ENCODE measurements around the gene PRR3. TPM values are rescaled to one million over a fixed set of nuclear protein-coding genes. Genes with fewer than 3 reads are reported as not detected.

Gene PRR3
- total and polyA plus RNA-seq, 2 experiments from 2014 or later, result 10.9 to 15.2 TPM

DNA sequence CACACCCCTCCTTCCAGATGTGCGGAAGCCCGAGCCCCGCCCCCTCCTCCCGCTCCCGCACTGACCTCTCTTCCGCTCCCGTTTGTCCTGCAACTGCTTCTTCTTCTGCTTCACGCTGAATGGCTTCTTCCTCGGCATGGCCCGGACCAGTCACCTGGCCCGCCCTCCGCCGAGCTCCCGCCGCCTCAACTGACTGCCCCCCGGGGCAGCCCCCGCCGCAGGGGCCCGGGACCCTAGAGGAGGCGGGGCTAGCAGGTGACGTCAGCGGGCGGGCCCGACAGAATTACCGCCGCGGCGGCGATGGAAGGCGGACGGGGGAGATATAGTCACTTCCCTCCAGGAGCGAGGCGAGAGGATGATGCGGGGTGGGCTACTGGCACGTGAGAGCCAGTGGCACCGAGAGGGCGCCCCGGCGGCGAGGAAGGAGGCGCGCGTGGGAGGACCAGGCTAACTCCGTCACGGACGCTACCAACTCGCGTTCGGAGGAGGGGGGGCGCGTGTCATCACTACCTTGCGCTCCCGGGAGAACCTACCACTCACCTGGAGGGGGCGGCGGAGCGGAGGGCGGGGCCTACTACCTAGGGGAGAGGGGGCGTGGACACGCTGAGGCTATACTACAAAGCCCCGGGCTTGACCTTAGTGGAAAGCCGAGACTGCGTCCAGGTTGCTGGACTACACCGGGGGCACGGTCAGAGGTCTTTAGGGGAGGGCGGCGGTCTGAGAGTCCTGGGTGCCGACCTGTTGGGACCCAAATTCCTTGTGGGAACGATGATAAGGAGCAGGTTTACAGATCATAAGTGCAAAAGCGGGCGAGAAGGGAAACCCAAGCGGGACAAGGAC lies 809 bp upstream of the PRR3 start, which contains the start of gene GNL1 (continued):
- TF ChIP-seq STAT1 (IDR thresholded peaks at IDR 0.05; ENCODE audit: unreplicated experiment), result no peak
- TF ChIP-seq CREB1 (CRISPR knock-in tag; IDR thresholded peaks at IDR 0.05; ENCODE audit: low read depth), result peak; percentile 95

GRCh38 chr6:30557683-30557981 lies 537 bp downstream of the PRR3 start:
- no peak for DNase-seq (ENCODE audit: low spot score)
- peaks cover 26% of the 10 kb centered on the region for H4K20me1 ChIP-seq (replicated peaks; ENCODE audit: insufficient read depth)
- H3K4me2 ChIP-seq, result peak overlapping the region; percentile 80
- Mint-ChIP-seq H3K36me3 (ENCODE audit: low read depth) (peaks cover 55% of the 10 kb centered on the region), H3K27ac (peak overlapping the region; percentile 98), H3K4me3 (peak overlapping the region; percentile 98), H3K4me1 (peaks cover 12% of the 10 kb centered on the region), H3K9me3 (peaks cover 3% of the 10 kb centered on the region; the same call in 1 of the 3 replicates), H3K27me3 (ENCODE audit: insufficient read depth, low read depth, poor library complexity) (peaks cover 22% of the 10 kb centered on the region)
- peaks cover 46% of the 10 kb centered on the region for H3K79me2 ChIP-seq (replicated peaks; ENCODE audit: insufficient read depth)
- TF ChIP-seq STAT1 (IDR thresholded peaks at IDR 0.05; ENCODE audit: unreplicated experiment), result no peak
- H3K36me3 ChIP-seq (ENCODE audit: insufficient read depth), result 0 out of 2 replicates have a peak, but pooled peaks cover 1% of the 10 kb centered on the region
- no peaks in the 10 kb centered on the region for H3K9me2 ChIP-seq (ENCODE audit: insufficient read depth)
- peak overlapping the region; percentile 65 for H3K4me3 ChIP-seq
- H3K27ac ChIP-seq (ENCODE audit: low read depth), result peak overlapping the region; percentile 94
- H3K4me1 ChIP-seq (ENCODE audit: insufficient read depth), result peaks cover 9% of the 10 kb centered on the region; the same call in 1 of the 2 replicates
- H3F3A ChIP-seq (replicated peaks; ENCODE audit: low read depth), result peaks cover 26% of the 10 kb centered on the region; the same call in 1 of the 2 replicates
- no peak for ATAC-seq
- no peaks in the 10 kb centered on the region for H3K27me3 ChIP-seq (ENCODE audit: insufficient read depth)
- 0 out of 2 replicates have a peak overlapping the region, but pooled peaks have one; percentile 43 for H2AFZ ChIP-seq

DNA sequence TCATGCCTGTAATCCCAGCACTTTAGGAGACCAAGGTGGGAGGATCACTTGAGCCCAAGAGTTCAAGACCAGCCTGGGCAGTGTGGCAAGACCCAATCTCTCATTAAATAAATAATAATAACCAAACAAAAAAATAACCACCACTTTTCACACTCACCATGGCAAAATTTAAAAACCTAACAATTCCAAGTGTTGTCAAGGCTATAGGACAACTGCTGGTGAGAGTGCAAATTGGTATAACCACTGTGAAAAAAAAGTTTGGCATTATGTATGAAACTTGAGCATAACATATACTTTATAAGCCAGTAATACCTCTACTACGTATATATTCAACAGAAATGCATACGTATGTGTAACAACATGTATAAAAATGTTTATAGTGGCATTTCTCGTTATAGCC lies 3.8 kb downstream of the PRR3 start:
- Histone ChIP-seq H3K4me3 (no peak overlapping the region), H3K4me2 (no peak overlapping the region), H3K4me1 (ENCODE audit: insufficient read depth) (peaks cover 6% of the 10 kb centered on the region; the same call in 1 of the 2 replicates), H3F3A (replicated peaks; ENCODE audit: low read depth) (peaks cover 20% of the 10 kb centered on the region; the same call in 1 of the 2 replicates), H3K27me3 (ENCODE audit: insufficient read depth) (no peaks in the 10 kb centered on the region), H3K9me2 (ENCODE audit: insufficient read depth) (no peaks in the 10 kb centered on the region), H3K27ac (ENCODE audit: low read depth) (no peak overlapping the region), H3K79me2 (replicated peaks; ENCODE audit: insufficient read depth) (peaks cover 33% of the 10 kb centered on the region), H3K36me3 (ENCODE audit: insufficient read depth) (0 out of 2 replicates have a peak, but pooled peaks cover 4% of the 10 kb centered on the region), H4K20me1 (replicated peaks; ENCODE audit: insufficient read depth) (peaks cover 33% of the 10 kb centered on the region), H2AFZ (no peak overlapping the region)
- Mint-ChIP-seq H3K36me3 (ENCODE audit: low read depth) (peaks cover 45% of the 10 kb centered on the region), H3K27me3 (ENCODE audit: insufficient read depth, low read depth, poor library complexity) (peaks cover 19% of the 10 kb centered on the region), H3K27ac (no peak overlapping the region), H3K9me3 (no peaks in the 10 kb centered on the region; the same call in 2 of the 3 replicates), H3K4me1 (peaks cover 7% of the 10 kb centered on the region; the same call in 2 of the 3 replicates), H3K4me3 (no peak overlapping the region)
- DNase-seq (ENCODE audit: low spot score) (no peak), ATAC-seq (no peak)
- TF ChIP-seq EZH2 (IDR thresholded peaks at IDR 0.05; ENCODE audit: low read depth, unreplicated experiment), result no peak
- TF ChIP-seq ZNF331 (CRISPR knock-in tag; IDR thresholded peaks at IDR 0.05; ENCODE audit: low read depth), result no peak
- TF ChIP-seq, protein P1, sequence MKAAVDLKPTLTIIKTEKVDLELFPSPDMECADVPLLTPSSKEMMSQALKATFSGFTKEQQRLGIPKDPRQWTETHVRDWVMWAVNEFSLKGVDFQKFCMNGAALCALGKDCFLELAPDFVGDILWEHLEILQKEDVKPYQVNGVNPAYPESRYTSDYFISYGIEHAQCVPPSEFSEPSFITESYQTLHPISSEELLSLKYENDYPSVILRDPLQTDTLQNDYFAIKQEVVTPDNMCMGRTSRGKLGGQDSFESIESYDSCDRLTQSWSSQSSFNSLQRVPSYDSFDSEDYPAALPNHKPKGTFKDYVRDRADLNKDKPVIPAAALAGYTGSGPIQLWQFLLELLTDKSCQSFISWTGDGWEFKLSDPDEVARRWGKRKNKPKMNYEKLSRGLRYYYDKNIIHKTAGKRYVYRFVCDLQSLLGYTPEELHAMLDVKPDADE (IDR thresholded peaks at IDR 0.05), result no peak
- TF ChIP-seq REST (IDR thresholded peaks at IDR 0.05; ENCODE audit: unreplicated experiment), result no peak
- TF ChIP-seq CREB1 (CRISPR knock-in tag; IDR thresholded peaks at IDR 0.05; ENCODE audit: low read depth), result no peak
- no peak for TF ChIP-seq ZNF114 (CRISPR knock-in tag; IDR thresholded peaks at IDR 0.05)
- TF ChIP-seq, protein P2, sequence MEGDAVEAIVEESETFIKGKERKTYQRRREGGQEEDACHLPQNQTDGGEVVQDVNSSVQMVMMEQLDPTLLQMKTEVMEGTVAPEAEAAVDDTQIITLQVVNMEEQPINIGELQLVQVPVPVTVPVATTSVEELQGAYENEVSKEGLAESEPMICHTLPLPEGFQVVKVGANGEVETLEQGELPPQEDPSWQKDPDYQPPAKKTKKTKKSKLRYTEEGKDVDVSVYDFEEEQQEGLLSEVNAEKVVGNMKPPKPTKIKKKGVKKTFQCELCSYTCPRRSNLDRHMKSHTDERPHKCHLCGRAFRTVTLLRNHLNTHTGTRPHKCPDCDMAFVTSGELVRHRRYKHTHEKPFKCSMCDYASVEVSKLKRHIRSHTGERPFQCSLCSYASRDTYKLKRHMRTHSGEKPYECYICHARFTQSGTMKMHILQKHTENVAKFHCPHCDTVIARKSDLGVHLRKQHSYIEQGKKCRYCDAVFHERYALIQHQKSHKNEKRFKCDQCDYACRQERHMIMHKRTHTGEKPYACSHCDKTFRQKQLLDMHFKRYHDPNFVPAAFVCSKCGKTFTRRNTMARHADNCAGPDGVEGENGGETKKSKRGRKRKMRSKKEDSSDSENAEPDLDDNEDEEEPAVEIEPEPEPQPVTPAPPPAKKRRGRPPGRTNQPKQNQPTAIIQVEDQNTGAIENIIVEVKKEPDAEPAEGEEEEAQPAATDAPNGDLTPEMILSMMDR (conservative IDR thresholded peaks at IDR 0.05; ENCODE audit: low read depth in 2 of 2), result no peak
